Stimulated activated CD4-positive, alpha-beta T cell treated with anti-CD3 and anti-CD28 coated beads, TNF-alpha, amount 100 ng/mL, for 1 hour (primary cell): ENCODE measurements around the gene ACTR1B.
"Not testable (repeated sequence)": the region's sequence is repeated elsewhere in the genome, so short reads cannot be mapped to it uniquely, and the experiment has no call there.

Experiments
- DNase-seq, 3 donors: peaks; one replicate each; pipeline ENCODE4 v3.0.0-alpha.2; 2020; ENCODE audit warnings: low read depth in 3 of 3, low spot score in 1 of 3

Gene ACTR1B

DNA sequence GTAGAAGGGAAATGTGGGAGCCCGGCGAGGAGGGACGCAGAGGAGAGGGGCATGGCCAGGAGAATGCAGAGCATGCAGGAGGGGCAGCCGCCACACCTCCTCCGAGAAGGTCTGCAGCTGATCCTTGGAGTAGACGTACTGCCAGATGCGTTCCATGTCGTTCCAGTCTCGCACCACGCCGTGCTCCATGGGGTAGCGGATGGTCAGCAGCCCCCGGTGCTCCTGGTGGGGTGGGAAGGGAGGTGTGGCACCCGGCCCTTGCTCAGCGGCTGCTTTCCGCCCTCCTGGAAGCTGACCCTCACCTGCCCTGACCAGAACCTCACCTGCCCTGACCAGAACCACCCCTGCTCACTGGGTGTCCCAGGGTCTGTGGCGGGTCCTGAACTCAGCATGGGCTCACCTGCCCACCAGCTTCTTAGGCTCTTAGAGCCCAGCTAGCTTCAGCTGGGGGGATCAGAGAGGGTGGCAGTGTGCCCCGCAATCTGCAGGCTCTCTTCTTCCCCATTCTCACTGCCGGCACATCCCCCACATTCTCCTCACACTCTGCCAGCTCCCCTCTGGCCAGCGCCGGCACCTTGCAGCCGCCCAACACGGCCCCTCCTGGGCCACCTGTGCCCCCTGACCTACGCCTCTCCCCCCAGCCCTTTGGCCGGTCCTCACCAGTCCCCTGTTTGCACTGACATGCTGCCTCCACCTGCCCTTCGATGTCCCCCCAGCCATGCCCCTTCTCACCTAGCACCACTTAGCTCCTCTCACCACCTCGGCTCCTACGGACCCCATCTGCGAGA, 4.4 kb downstream of the ACTR1B start:
- DNase-seq = no peak

DNA sequence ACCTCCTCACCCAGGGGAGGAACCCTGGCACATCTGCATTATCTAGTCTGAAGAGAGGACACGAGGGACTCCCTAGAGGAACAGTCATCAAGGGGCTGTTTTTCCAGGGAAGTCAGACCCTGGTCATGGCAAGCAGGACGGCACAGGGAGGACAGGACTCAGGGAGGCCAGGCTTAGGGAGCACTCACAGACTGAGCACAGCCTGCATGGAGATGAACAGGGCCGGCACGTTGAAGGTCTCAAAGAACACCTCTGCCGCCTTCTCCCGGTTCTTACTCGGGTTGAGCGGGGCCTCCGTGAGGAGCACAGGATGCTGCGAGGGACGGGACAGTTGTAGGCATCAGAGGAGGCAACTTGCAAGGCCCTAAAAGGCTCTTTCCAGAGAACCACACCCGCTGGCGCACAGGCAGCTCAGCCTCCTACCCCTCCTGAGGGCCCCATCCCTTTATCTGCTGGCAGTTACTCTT, 5.1 kb downstream of the ACTR1B start:
- DNase-seq = no peak

- DNase-seq = no peak
Observed at GRCh38 chr2:97657986-97658690, 5.7 kb downstream of the ACTR1B start.

- DNase-seq = no peak
Observed at GRCh38 chr2:97656905-97657587, 6.8 kb downstream of the ACTR1B start.

DNA sequence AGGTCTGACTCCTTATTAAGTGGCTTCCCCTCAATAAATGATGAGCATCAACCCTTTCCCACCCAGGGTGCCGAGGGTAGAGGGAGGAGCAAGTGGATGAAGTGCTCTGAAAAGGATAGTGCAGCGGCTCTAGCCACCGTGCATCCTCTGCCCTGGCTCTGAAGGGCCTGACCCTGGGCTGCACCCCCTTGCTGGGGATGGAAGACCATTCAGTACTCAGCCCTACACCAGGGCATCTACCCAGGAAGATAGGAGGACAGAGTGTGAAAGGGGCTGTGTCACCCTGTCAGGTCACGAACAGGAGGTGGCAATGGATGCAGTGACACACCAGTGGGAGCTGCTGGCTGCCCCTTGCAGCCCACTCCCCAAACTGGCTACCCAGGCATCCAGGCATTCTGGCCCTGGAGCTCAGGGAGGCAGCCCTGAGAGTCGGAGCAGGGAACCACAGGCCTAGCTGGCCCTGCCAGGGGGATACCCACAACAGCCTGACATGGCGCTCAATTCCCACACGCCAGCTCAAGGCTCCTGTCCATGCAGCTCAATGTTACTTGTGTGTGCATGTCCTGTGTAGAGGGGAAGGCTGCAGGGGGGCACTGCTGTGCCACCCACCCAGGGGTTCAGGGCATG, 7.6 kb downstream of the ACTR1B start:
- no peak for DNase-seq

DNA sequence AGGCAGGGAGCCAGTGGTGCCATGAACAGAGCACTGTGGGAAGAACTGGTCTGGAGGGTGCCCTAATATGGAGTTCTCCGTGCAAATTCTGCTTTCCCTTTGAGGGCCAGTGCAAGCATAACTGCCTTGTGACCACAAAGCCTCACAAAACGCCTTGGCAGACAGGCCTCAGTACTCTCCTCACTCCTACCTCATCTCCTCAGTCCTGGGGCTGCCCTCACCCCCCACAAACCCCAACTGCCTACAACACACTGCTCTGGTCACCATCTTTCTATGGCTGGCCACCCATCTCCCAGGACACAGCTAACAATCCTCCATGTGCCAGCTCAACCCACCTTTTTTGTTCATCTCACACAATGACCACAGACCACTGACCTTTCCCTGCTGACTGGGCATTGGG, 9.1 kb downstream of the ACTR1B start:
- no peak for DNase-seq

GRCh38 chr2:97654309-97654708, 9.5 kb downstream of the ACTR1B start:
- DNase-seq = no peak

- no peak for DNase-seq
Observed at GRCh38 chr2:97653874-97654273, 10.0 kb downstream of the ACTR1B start.

DNA sequence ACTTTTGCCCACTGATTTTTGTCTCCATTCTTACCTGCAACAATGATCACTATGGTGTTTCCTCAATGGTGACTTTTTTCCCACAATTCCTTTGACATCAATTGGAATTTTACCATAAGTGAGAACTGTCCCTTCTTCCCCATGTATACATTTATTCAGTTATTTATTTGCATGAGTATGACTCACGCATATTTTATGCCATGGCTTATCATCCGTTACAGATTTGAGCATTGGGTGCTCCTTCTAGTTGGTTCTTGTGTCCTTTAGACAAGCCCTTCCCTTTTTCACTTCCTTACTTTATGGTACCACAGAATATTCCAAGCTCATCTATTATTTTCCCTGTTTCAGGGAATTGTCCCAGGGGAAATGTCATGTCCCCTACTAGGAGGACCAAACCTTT, 10.4 kb downstream of the ACTR1B start:
- no peak for DNase-seq

DNA sequence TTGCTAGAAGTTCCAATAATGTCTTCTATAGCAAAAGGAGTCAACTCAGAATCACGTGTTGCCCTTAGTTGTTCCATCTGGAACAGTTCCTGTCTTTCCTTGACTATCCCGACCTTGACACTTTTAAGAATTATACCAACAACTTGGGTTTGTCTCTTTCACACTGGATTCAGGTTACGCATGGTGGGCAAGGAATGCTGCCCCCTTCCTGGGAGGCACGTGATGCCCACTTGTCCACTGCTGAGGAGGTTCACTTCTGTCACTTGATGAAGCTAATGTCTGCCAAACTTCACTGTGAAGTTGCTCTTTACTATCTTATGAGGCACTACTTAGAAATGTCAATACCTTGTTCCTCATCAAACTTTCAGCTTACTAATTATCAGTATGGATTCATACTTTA, 12.7 kb downstream of the ACTR1B start:
- DNase-seq = no peak

DNA sequence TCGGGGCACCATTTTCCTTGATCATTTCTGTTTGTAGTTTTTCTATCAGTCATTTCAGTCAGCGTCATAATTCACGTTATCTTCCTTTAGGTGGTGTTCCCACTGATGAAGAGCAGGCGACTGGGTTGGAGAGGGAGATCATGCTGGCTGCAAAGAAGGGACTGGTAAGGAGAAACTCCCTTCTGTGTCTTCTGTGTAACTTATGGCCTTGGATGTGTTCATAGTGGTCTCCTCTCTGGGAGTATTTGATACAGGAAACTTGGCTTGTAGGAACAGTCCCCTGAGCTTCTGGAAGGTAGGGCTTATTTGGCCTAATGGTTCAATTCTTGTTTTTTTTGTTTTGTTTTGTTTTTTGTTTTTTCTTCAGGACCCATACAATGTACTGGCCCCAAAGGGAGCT, 16.9 kb downstream of the ACTR1B start:
- no peak for DNase-seq

- peak; percentile 96 to 97 (median 97) for DNase-seq
Observed at GRCh38 chr2:97645695-97646629, 17.9 kb downstream of the ACTR1B start, which contains the start of gene COX5B. COX5B (plus strand) TSS chr2:97646062; CDS start chr2:97646087, 25 bp downstream.

DNA sequence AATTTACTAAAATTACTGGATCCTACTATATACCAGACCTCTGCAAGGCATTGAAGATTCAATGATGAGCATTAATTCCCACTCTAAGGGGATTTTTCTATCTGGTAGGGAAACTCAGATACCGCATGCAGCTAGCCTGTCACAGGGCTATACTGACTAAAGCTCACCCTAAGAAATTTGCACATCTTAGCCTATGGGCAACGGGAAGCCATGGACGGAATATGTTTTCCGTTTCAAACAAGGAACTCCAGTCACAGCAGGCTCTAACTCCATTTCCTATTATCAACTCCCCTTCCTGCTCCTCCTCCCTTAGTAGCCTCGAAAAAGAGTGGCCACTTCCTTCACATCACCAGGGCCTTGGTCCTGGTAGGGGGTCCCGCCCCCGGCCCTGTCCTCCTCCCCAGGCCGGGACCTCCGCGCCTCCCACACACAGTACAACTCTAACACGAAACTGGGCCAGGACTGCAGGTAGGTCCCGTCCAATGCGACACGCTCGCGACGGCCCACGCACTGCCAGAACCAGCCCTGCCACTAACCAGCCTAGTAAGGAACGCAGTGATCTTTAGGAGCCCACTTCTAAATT, 18.6 kb downstream of the ACTR1B start:
- DNase-seq = peak in 1 of 3 donors; percentile 33

GRCh38 chr2:97644023-97644717, 19.7 kb downstream of the ACTR1B start:
- DNase-seq = no peak

GRCh38 chr2:97626049-97626430, 37.8 kb downstream of the ACTR1B start:
- DNase-seq = not testable (repeated sequence)

- not testable (repeated sequence) for DNase-seq
Observed at GRCh38 chr2:97625354-97626048, 38.3 kb downstream of the ACTR1B start.

DNA sequence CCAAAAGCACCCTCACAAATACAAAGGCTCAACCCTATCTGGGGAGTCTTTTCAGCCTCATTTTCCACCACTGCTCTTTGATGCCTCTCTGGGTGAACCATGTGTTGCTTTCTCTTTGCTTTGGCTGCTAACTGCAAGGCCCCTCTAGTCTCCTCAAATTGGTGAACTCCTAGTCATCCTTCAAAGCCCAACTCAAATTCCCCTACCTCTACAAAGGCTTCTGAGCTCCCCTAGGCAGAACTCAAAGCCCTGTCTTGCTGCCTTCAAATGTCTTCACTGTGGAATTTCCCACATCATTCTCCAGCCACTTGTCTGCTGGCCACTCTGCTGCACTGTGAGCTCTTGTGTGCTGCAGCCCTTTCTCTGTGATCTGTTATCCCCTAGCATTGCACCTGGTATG, 40.9 kb downstream of the ACTR1B start:
- not testable (repeated sequence) for DNase-seq

DNA sequence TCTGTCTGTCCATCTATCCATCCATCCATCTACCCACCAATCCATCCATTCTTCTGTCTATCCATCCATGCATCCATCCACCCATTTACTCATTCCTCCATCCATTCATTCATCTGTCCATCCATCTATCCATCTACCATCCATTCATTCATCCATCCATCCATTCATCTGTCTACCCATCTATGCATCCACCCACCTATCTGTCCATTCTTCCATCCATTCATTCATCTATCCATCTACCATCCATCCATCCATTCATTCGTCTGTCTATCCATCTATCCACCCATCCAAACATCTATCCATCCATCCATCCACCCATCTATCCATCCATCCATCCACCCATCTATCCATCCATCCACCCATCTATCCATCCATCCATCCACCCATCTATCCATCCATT, 43.4 kb downstream of the ACTR1B start:
- DNase-seq = not testable (repeated sequence)
